IPS DF 4.7 (cell line): ENCODE data around the gene MICAL2.

Source experiments
- DNase-seq: peaks from one replicate; pipeline ENCODE4 v3.0.0-alpha.2; 2013; ENCODE audit warnings: low spot score; ENCODE audit errors: extremely low read depth

The MICAL2 gene

DNA sequence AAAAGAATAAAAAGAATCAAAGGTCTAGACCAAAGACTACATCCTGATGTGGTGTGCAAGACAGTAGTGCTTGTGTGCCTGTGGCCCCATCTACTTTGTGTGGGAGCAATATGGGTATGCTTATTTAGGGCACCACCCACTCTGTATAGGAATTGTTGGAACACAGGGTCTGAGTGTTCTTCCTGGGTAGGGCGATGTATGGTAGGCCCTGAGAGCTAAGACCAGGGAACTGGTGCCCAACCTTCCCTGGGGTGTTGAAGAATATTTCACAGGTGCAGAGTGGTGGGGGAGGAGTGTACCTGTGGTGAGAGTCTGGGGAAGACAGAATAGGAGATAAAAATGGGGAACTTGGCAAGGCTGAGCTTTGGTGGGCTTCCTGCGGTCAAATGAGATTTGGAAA is 41.9 kb downstream of the MICAL2 start:
- DNase-seq, result no peak

DNA sequence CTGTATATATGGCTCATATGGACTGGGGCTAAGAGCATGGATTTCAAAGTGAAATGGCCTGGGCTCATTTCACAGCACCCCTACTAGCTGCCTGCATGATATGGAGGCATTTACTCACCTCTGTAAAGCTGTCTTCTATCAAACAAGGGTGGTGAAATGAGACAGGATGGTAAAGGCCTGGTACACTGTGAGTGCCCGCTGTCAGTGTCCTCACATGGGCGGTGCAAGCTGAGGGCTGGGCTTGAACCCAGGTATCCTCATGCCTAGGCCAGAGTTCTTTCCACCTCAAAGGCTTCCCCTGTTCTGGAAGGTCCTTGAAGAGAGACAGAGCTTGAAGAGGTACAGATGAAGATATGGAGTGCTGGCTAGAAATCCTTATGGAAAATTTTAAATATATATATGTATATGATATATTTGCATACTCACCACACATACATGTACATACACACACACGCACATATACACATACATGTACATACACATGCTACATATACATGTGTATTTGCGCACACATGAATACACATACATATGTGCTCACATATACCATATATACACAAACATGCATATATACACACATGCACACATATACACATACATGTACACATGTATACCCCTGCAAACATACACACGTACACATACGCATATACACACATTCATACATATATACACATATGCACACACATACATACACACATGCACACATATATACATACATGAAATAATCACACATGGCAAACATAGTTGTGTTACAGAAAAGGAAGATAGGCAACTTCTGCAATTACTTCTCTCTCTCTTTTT is 44.7 kb downstream of the MICAL2 start:
- no peak for DNase-seq

DNA sequence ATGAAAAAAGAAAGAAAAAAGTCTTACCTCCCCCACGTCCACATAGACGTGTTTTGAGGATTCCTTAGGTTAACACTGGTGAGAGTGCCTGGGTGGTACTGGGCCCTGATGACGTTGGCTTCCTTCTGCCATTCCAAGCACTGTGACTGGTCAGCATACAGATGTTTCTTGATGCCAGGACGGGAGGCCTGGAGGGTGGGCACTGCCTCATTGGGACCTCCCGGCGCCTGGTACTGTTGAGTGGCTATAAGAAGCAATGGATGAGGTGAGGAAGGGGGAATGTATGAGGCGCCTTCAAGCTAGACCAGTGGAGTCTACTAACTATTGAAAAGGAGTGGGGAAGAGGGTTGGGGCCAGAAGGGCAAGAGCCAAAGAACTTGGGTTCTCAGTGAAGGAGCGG is 45.3 kb downstream of the MICAL2 start:
- no peak for DNase-seq

- DNase-seq, result no peak
These were observed 46.1 kb downstream of the MICAL2 start for GRCh38 chr11:12156301-12157140.

GRCh38 chr11:12157241-12157661 is 46.9 kb downstream of the MICAL2 start:
- no peak for DNase-seq

GRCh38 chr11:12158909-12159308 is 48.5 kb downstream of the MICAL2 start:
- DNase-seq, result no peak

- DNase-seq, result no peak
These were observed 49.1 kb downstream of the MICAL2 start for GRCh38 chr11:12159351-12160099.

DNA sequence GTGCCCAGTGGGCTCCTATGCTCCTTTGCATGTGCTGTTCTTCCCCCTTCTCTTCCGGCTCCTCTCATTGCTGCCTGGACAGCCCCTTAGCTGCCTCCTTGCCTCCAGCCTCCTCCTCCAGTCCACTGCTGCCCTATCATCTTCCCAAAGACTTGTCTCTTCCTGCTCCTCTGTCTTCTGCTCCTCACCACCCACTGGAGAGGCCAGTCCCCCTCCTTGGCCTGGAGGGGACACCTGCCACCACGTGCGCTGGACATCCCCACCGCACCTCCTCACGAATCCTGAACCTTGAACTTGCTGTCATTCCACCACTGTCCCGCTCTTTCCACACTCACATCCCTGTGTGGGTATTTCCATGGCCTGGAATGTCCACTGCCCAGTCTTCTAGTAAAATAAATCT is 49.8 kb downstream of the MICAL2 start:
- DNase-seq, result no peak

- DNase-seq, result no peak
These were observed 50.3 kb downstream of the MICAL2 start for GRCh38 chr11:12160680-12161079.

DNA sequence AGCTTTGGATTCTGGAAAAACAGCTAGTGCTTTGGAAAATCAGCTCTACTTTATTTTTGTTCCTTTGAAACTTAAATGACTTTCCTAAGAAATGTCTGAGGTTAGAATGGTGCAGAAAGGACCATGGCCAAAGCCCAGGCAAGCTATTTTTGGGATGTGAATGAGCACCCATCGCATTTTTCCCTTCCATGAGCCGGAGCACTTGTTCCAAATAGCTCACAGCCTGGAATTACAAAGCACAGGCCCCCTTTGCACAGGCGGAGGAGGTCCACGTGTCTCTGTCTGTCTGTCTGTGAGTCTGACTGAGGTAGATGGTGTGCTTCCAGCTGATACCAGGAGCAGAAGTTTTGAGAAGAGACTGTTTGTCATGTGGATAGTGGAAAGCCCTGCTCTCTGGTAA is 50.7 kb downstream of the MICAL2 start:
- DNase-seq, result no peak

- no peak for DNase-seq
These were observed 51.4 kb downstream of the MICAL2 start for GRCh38 chr11:12161603-12162350.

DNA sequence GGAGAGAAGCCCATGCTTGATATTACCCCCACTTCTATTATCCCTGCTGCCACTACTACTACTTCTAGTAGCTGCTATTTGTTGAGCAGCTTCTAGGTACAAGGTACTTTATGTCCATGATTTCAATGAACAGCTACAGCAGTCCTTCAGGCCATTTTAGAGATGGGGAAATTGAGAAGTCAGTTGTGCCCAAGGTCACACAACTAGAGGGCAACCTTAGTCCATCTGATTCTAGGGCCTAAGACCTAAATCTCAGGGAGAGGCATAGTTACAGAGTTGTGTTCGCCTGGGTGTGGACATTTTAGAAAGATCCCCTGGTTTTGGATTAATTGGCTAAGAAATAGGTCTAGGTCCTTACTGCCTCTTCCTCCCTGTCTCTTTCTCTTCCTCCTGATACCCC is 52.3 kb downstream of the MICAL2 start:
- no peak for DNase-seq

GRCh38 chr11:12163181-12163941 is 53.0 kb downstream of the MICAL2 start:
- no peak for DNase-seq

- no peak for DNase-seq
These were observed 53.9 kb downstream of the MICAL2 start for GRCh38 chr11:12164061-12165014.

DNA sequence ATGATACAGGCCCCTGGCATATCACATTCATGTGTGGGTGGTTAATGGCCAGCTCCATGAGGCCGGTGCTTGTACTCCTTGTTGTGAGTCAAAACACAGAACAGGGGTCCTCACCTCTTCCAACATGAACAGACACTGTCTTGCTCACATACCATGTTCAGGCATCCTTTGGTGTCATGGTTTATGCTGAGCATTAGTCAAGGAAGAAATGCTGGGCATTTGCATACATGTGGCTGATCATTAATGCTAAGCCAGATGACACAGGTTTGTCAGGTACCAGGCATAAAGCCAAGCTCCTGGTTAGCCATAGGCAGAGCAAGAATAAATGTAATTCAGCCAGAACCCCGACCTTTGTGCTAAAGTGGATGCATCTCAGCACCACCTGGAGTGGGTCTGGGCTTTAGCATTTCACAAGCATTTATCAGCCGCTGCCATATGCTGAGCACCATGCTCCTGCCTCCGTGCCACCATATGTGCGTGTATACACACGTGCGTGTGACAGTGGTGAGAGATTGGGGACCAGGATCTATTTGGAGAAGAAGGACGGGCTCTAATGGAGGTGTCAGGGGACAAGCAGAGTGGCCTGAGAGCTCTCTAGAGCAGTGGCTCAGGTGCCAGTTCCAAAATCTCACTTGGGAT is 55.0 kb downstream of the MICAL2 start:
- DNase-seq, result no peak

- no peak for DNase-seq
These were observed 56.1 kb downstream of the MICAL2 start for GRCh38 chr11:12166299-12167060.

DNA sequence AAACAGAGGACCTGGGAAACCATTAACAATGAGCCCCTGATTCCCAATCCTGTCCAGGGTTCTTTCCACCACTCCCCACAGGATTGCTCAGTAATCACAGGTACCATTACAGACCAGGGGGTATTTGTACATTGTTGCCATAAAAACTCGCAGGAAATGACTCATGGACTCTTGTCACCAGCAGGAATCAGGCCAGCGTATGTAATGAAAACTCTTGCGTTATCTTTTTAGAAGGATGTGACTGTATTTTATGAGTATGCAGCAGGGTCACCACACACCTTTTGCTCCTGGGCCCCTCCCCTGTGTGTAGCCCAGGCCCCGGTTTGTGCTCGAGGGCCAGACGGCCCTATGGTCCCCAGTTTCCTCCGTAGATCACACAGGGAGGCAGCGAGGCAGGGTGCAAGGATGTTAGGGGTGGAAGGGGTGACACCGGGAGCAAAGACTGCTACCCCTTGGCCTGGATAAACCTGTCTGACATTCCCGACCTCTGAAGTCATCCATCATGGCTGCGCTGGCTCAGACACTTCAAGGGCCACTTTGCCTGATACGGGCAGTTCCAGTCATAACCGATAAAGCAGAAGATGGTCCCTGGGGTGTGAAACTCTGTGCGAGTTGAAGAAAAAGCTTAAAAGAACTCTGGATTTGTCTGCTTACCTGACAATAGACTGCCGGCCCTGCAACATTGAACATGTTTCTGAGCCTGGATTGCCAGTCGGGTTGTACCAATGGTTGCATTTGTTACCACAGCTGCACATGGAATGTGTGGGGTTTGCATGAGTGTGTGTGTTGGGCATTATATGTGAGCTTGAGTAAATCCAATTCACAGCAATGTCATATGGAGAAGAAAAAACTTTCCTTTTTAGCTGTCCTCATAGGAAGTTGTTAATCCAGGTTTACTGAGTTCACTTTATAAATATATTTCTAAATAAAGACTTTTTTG is 56.9 kb downstream of the MICAL2 start:
- no peak for DNase-seq
